Peyer's patch (tissue), 4 donors: ENCODE measurements around the gene SLC8A2.

Experiments
- POLR2A ChIP-seq, 2 donors: fragments of 450-650 bp; IDR thresholded peaks; one replicate each; pipeline ENCODE4 v1.5.1; 2017; ENCODE audit warnings: antibody characterized with exemption in 2 of 2, mild to moderate bottlenecking in 2 of 2, moderate library complexity in 2 of 2
- TF ChIP-seq, protein P1 (sequence below), 6 experiments: fragments of 450-650 bp in 4 of 6; fragments of 200-600 bp in 2 of 6; sonication (generic) in 1 of 6; IDR thresholded peaks; one replicate each; pipeline ENCODE4 v1.5.1; 2017 to 2019; ENCODE audit warnings: antibody characterized with exemption in 6 of 6, mild to moderate bottlenecking in 3 of 6, moderate library complexity in 1 of 6

DNA sequence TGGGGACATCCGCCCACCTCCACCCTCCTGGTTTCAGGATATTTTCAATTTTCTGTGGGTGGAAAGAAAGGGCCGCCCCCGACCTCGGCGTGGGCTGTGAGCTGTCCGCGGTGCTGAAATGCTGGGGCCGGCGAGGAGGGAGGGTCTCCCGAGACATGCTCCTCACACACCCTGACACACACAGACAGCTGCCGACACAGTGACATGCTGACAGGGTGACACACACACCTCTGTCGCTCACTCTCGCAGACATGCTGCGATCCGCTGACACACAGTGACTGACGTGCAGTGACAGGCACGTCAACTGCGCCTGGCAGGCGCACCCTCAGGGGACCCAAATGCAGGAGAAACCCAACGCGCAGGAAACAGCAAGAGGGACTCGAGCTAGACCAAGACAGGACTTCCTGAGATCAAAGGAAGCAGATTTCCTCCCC lies 27.3 kb downstream of the SLC8A2 start:
- TF ChIP-seq, protein P1, sequence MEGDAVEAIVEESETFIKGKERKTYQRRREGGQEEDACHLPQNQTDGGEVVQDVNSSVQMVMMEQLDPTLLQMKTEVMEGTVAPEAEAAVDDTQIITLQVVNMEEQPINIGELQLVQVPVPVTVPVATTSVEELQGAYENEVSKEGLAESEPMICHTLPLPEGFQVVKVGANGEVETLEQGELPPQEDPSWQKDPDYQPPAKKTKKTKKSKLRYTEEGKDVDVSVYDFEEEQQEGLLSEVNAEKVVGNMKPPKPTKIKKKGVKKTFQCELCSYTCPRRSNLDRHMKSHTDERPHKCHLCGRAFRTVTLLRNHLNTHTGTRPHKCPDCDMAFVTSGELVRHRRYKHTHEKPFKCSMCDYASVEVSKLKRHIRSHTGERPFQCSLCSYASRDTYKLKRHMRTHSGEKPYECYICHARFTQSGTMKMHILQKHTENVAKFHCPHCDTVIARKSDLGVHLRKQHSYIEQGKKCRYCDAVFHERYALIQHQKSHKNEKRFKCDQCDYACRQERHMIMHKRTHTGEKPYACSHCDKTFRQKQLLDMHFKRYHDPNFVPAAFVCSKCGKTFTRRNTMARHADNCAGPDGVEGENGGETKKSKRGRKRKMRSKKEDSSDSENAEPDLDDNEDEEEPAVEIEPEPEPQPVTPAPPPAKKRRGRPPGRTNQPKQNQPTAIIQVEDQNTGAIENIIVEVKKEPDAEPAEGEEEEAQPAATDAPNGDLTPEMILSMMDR (IDR thresholded peaks at IDR 0.05): no peak
- TF ChIP-seq POLR2A (IDR thresholded peaks at IDR 0.05): no peak
